Stimulated activated CD4-positive, alpha-beta T cell treated with anti-CD3 and anti-CD28 coated beads, Interleukin-15, amount 100 ng/mL, for 24 hours (primary cell): Measurements from ENCODE around the gene ZW10.

Source experiments
- DNase-seq: peaks from one replicate; pipeline ENCODE4 v3.0.0-alpha.2; 2020

The ZW10 gene

GRCh38 chr11:113694390-113694789 is 79.1 kb downstream of the ZW10 start:
- DNase-seq, result no peak

DNA sequence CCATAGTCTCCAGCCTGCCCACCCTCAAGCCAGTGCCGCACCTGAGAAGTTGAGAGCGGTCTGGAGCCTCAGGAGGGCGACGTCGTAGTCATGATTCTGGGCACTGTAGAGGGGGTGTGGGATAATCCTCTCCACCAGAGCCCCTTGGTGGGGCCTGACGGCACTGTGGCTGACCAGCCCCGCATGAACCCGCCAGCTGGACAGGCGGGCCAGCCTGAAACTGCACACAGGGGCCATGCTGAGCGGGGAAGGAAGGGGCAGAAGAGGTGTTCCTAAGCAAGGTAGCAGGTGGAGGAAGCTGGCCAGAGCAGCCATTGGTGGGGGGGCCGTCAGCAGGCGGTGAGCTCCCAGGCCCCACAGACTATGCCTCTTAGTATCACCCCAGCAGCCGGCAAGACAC is 80.5 kb downstream of the ZW10 start:
- no peak for DNase-seq

- peak; percentile 37 for DNase-seq
These were observed 82.6 kb downstream of the ZW10 start for GRCh38 chr11:113690619-113691569.

DNA sequence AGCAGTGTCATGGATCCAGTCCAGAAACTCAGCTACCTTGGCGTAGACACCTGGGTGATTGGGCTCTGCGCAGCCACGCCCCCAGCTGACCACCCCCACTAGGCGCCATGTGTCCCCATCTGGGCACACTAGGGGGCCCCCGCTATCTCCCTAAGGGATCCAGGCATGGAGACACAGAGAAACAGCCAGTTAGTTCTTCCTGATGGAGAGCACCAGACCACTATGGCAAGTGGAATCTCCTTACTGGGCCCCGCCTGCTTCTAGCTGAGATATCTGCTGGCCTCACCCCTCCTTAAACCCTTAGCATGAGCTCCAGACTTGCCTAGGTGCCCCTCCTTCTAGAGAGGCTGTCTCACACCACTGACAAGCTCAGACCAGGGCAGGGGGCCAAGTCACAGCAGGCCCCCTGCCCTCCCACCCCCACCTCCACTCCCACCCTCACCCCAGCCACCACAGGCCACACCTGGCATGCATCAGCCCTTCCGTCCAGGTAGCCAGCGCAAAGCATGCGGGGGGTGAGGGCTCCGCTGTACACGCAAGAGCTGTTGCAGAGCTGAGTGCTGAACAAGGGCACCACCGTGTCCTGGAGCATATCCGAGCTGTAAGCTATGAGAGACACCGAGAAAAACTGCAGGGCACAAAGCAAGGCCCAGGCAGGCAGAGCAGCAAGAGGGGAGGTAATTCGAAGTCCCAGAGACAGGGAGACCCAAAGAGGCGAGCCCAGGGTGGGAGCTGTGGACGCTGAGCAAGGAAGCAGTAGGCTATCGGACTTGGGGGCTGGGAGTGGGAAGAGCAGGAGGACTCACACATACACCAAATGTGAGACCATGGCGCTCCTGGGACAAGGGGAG is 83.5 kb downstream of the ZW10 start:
- no peak for DNase-seq

GRCh38 chr11:113685654-113686359 is 87.7 kb downstream of the ZW10 start:
- DNase-seq, result no peak

DNA sequence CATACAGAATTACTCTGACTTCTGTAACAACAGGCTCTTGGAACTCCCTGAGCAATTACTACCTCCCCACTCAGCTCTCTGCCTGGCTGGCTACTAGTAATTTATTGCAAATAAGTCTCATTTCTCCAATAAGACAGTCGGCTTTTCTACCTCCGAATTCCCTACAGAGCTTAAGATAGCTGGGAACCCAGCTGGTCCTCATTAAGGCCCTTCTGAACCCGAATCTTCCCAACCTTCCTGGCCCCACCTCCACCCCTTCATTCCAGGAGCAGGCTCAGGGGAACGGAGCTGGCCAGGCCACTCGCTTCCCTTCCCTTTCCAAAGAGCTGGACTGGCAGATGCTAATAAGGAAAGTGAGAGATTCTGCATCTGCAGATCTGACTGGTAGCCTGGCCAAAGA is 89.0 kb downstream of the ZW10 start:
- no peak for DNase-seq

- no peak for DNase-seq
These were observed 89.9 kb downstream of the ZW10 start for GRCh38 chr11:113683481-113684046.
